ENCODE measurements around the gene RTN4RL2. TPM values are rescaled to one million over a fixed set of nuclear protein-coding genes. Genes with fewer than 3 reads are reported as not detected.

RTN4RL2 gene
- total RNA-seq, 1 donor from 2014 or later = 0.81 TPM

GRCh38 chr11:57446055-57446454 is 14.3 kb upstream of the RTN4RL2 start:
- Mint-ChIP-seq H3K4me1 (ENCODE audit: unreplicated experiment) (no peaks in the 10 kb centered on the region), H3K27ac (ENCODE audit: unreplicated experiment) (no peak overlapping the region), H3K27me3 (ENCODE audit: unreplicated experiment) (peaks cover 33% of the 10 kb centered on the region), H3K4me3 (ENCODE audit: unreplicated experiment) (no peak overlapping the region), H3K9me3 (ENCODE audit: unreplicated experiment) (no peaks in the 10 kb centered on the region), H3K36me3 (ENCODE audit: unreplicated experiment) (no peaks in the 10 kb centered on the region)
- no peak for TF ChIP-seq CTCF (IDR thresholded peaks at IDR 0.05)
- no peak for DNase-seq (ENCODE audit: extremely low spot score, unreplicated experiment)

GRCh38 chr11:57453543-57454177 is 6.7 kb upstream of the RTN4RL2 start:
- Mint-ChIP-seq H3K36me3 (ENCODE audit: unreplicated experiment) (no peaks in the 10 kb centered on the region), H3K9me3 (ENCODE audit: unreplicated experiment) (no peaks in the 10 kb centered on the region), H3K4me3 (ENCODE audit: unreplicated experiment) (no peak overlapping the region), H3K27ac (ENCODE audit: unreplicated experiment) (no peak overlapping the region), H3K27me3 (ENCODE audit: unreplicated experiment) (peaks cover 53% of the 10 kb centered on the region), H3K4me1 (ENCODE audit: unreplicated experiment) (peaks cover 9% of the 10 kb centered on the region)
- TF ChIP-seq CTCF (IDR thresholded peaks at IDR 0.05) = no peak
- DNase-seq (ENCODE audit: extremely low spot score, unreplicated experiment) = no peak

- no peaks in the 10 kb centered on the region for H3K9me3 Mint-ChIP-seq (ENCODE audit: unreplicated experiment)
- H3K4me3 Mint-ChIP-seq (ENCODE audit: unreplicated experiment) = peak overlapping the region; percentile 56
- no peak overlapping the region for H3K27ac Mint-ChIP-seq (ENCODE audit: unreplicated experiment)
- peak; percentile 99 for TF ChIP-seq CTCF (IDR thresholded peaks at IDR 0.05)
- H3K4me1 Mint-ChIP-seq (ENCODE audit: unreplicated experiment) = peaks cover 22% of the 10 kb centered on the region
- DNase-seq (ENCODE audit: extremely low spot score, unreplicated experiment) = peak; percentile 95
- peaks cover 54% of the 10 kb centered on the region for H3K27me3 Mint-ChIP-seq (ENCODE audit: unreplicated experiment)
- no peaks in the 10 kb centered on the region for H3K36me3 Mint-ChIP-seq (ENCODE audit: unreplicated experiment)
Observed at GRCh38 chr11:57456960-57457642, 3.2 kb upstream of the RTN4RL2 start.

GRCh38 chr11:57457643-57458023 is 2.7 kb upstream of the RTN4RL2 start:
- H3K36me3 Mint-ChIP-seq (ENCODE audit: unreplicated experiment) = no peaks in the 10 kb centered on the region
- H3K4me3 Mint-ChIP-seq (ENCODE audit: unreplicated experiment) = peak overlapping the region; percentile 56
- no peak for TF ChIP-seq CTCF (IDR thresholded peaks at IDR 0.05)
- H3K9me3 Mint-ChIP-seq (ENCODE audit: unreplicated experiment) = no peaks in the 10 kb centered on the region
- H3K27ac Mint-ChIP-seq (ENCODE audit: unreplicated experiment) = no peak overlapping the region
- DNase-seq (ENCODE audit: extremely low spot score, unreplicated experiment) = no peak
- peaks cover 53% of the 10 kb centered on the region for H3K27me3 Mint-ChIP-seq (ENCODE audit: unreplicated experiment)
- peaks cover 22% of the 10 kb centered on the region for H3K4me1 Mint-ChIP-seq (ENCODE audit: unreplicated experiment)

GRCh38 chr11:57458060-57458409 is 2.3 kb upstream of the RTN4RL2 start:
- no peak for DNase-seq (ENCODE audit: extremely low spot score, unreplicated experiment)

More at GRCh38 chr11:57458060-57458409, 2.3 kb upstream of the RTN4RL2 start:
- no peak for TF ChIP-seq CTCF (IDR thresholded peaks at IDR 0.05)
- Mint-ChIP-seq H3K36me3 (ENCODE audit: unreplicated experiment) (no peaks in the 10 kb centered on the region), H3K4me3 (ENCODE audit: unreplicated experiment) (peak overlapping the region; percentile 42), H3K9me3 (ENCODE audit: unreplicated experiment) (no peaks in the 10 kb centered on the region), H3K27me3 (ENCODE audit: unreplicated experiment) (peaks cover 53% of the 10 kb centered on the region), H3K27ac (ENCODE audit: unreplicated experiment) (no peak overlapping the region), H3K4me1 (ENCODE audit: unreplicated experiment) (peaks cover 22% of the 10 kb centered on the region)
